ENCODE results near the gene RALBP1. TPM values are rescaled to one million over a fixed set of nuclear protein-coding genes. Genes with fewer than 3 reads are reported as not detected.
A peak's percentile ranks its signal among the peaks of the same experiment; 100 is the strongest.

RALBP1 gene
- total and polyA plus RNA-seq, 12 donors = 22.5 to 59.9 (median 44.8) TPM

DNA sequence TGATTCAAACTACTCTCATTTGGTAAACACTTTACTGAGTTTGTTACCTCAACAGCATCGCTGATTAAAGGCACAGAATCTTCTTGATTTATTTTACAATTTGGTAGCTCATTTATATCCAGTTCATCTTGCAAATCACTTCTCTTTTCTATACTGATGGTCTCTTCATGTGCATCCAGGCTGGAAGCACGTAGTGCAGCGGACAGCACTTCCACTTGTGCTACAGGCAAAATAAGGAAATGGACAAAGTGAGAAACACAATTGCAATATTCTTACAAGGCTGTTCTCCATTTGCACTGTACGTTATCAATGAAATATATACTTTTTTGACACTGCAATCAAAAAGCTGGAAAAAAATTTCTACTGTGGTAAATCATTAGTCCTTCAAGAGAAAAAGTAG is 88.0 kb downstream of the RALBP1 start:
- TF ChIP-seq, protein P1, sequence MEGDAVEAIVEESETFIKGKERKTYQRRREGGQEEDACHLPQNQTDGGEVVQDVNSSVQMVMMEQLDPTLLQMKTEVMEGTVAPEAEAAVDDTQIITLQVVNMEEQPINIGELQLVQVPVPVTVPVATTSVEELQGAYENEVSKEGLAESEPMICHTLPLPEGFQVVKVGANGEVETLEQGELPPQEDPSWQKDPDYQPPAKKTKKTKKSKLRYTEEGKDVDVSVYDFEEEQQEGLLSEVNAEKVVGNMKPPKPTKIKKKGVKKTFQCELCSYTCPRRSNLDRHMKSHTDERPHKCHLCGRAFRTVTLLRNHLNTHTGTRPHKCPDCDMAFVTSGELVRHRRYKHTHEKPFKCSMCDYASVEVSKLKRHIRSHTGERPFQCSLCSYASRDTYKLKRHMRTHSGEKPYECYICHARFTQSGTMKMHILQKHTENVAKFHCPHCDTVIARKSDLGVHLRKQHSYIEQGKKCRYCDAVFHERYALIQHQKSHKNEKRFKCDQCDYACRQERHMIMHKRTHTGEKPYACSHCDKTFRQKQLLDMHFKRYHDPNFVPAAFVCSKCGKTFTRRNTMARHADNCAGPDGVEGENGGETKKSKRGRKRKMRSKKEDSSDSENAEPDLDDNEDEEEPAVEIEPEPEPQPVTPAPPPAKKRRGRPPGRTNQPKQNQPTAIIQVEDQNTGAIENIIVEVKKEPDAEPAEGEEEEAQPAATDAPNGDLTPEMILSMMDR (IDR thresholded peaks at IDR 0.05) = no peak
- TF ChIP-seq POLR2A (IDR thresholded peaks at IDR 0.05) = no peak
- Histone ChIP-seq H3K27ac (peak overlapping the region in 1 of 5 donors; percentile 14), H3K9me3 (replicated peaks in 1 of 3) (no peaks in the 10 kb centered on the region), H3K36me3 (replicated peaks in 1 of 2) (peaks cover 0 to 40% of the 10 kb centered on the region in 2 donors), H3K4me3 (no peak overlapping the region), H3K4me1 (replicated peaks in 1 of 2) (peaks cover 0 to 21% of the 10 kb centered on the region in 2 donors), H3K27me3 (no peaks in the 10 kb centered on the region)
- peak in 1 of 7 donors; percentile 40 for DNase-seq
- intact Hi-C loops (cut with DNase I) = no loop called here
- 74 to 92% (median 87%) methylated on average over 4 of the region's 4 CpGs for WGBS, 4 donors

- peaks cover 0 to 14% of the 10 kb centered on the region in 2 donors for H3K4me1 ChIP-seq (replicated peaks in 1 of 2)
- intact Hi-C loops (cut with DNase I) = no loop called here
- H3K27me3 ChIP-seq = no peaks in the 10 kb centered on the region
- no peak overlapping the region for H3K4me3 ChIP-seq
- H3K36me3 ChIP-seq (replicated peaks in 1 of 2) = peaks cover 0 to 38% of the 10 kb centered on the region in 2 donors
- H3K27ac ChIP-seq = no peak overlapping the region
- WGBS, 4 donors = 61 to 85% (median 75%) methylated on average over 2 of the region's 2 CpGs
- no peaks in the 10 kb centered on the region for H3K9me3 ChIP-seq (replicated peaks in 1 of 3)
- no peak for DNase-seq
- TF ChIP-seq, protein P1 (IDR thresholded peaks at IDR 0.05) = no peak
- no peak for TF ChIP-seq POLR2A (IDR thresholded peaks at IDR 0.05)
These were observed 90.1 kb downstream of the RALBP1 start for GRCh38 chr18:9565407-9565806.

GRCh38 chr18:9568186-9568585 is 92.9 kb downstream of the RALBP1 start:
- Histone ChIP-seq H3K27me3 (no peaks in the 10 kb centered on the region), H3K4me3 (no peak overlapping the region), H3K27ac (no peak overlapping the region), H3K4me1 (replicated peaks in 1 of 2) (peaks cover 0 to 14% of the 10 kb centered on the region in 2 donors), H3K36me3 (replicated peaks in 1 of 2) (peaks cover 0 to 20% of the 10 kb centered on the region in 2 donors), H3K9me3 (replicated peaks in 1 of 3) (no peaks in the 10 kb centered on the region)
- intact Hi-C loops (cut with DNase I) = no loop called here
- TF ChIP-seq, protein P1 (IDR thresholded peaks at IDR 0.05) = no peak
- TF ChIP-seq POLR2A (IDR thresholded peaks at IDR 0.05) = no peak
- DNase-seq = no peak

GRCh38 chr18:9569178-9569577 is 93.9 kb downstream of the RALBP1 start:
- Histone ChIP-seq H3K27me3 (no peaks in the 10 kb centered on the region), H3K9me3 (replicated peaks in 1 of 3) (no peaks in the 10 kb centered on the region), H3K36me3 (replicated peaks in 1 of 2) (peaks cover 0 to 19% of the 10 kb centered on the region in 2 donors), H3K4me1 (replicated peaks in 1 of 2) (peaks cover 0 to 8% of the 10 kb centered on the region in 2 donors), H3K4me3 (no peak overlapping the region), H3K27ac (no peak overlapping the region)
- DNase-seq = no peak
- 86 to 95% (median 89%) methylated on average over 8 of the region's 8 CpGs for WGBS, 4 donors
- intact Hi-C loops (cut with DNase I) = no loop called here
- TF ChIP-seq POLR2A (IDR thresholded peaks at IDR 0.05) = no peak
- TF ChIP-seq, protein P1 (IDR thresholded peaks at IDR 0.05) = no peak

Data from adrenal gland (tissue), 12 donors.